HG02678 (cell line): ENCODE results near the gene LRBA.
"Not testable (repeated sequence)": the region's sequence is repeated elsewhere in the genome, so short reads cannot be mapped to it uniquely, and the experiment has no call there.

Experiments used
- ATAC-seq: cut with Tn5 transposase; IDR thresholded peaks from one replicate; pipeline ENCODE4 v1.9.1; 2021; ENCODE audit warnings: mild to moderate bottlenecking, moderate library complexity; ENCODE audit not compliant: unreplicated experiment

Gene LRBA

DNA sequence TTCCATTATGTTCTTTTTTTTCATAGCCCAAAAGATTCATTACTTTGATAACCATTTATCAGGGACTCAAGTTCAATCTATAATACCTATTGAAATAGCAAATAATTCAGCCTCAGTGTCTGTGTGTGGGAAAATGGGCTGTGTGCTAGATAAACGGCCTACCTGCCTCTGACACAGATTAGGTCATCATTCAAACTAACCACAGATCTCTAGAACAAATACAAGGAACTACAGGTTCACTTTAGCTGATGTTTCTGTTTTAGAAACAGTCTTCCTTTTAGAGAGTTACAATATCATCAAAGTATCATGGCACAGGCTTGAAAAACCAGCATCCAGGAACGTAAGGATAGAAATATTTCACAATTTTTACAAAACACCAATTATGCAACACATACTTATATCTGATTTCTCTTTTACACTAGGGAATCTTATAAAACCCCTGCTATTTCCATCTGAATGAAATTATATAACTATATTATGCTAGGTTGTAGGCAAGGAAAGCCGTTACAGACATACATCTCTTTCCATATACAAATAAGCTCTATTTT is 489.7 kb downstream of the LRBA start:
- ATAC-seq, result no peak

DNA sequence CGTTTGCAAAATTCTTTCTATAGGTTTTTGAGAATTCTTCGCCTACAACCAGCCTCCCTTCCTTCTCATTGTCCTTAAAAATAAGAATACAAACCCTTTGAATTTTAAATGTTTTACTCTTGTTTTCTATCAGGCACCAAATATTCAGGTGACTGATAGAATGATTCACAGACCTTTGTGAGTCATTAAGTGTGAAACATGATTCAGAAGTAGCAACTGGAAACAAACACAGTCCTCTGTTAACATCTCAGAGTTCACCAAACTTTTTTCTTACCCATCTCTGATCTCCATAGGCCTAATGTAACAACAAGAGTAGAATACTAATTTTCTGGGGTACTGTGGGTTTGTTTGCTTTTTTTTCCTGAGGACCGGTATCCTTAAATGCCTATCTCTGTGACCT is 496.5 kb downstream of the LRBA start:
- ATAC-seq, result no peak

DNA sequence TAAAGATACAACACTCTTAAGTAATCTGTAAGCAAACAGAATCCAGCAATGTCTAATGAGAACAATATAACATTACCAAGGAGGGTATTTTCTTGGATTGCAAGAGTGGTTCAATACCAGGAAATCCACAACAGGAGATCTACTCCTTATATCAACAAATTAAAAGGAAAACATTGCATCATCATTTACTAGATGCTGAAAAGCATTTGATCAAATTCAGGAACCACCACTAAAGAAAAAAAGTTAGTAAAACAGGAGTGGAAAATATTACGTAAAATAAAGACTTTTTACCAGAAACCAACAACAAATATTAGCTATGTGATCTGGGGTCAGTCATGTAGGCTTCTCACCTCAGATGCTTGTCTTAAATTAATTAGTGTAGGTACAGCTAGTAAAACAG is 499.9 kb downstream of the LRBA start:
- no peak for ATAC-seq

DNA sequence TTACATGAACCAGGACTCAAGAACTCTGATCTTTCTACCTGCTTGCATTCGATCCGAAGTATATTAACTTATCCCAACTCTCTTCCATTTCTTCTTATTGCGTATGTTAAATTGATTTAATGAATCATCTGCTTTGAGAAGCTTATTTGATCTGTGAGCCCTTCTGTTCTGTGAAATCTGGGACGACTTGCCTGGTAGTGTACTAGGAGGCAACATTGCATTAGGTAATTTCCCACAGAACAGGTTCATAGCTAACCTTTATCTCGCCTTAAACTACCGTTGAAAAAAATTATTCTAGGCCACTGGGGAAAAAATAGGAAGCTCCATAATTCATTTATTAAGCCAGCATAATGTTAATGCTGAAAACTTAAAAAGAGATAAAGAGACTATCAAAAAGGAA is 500.4 kb downstream of the LRBA start:
- ATAC-seq, result no peak

DNA sequence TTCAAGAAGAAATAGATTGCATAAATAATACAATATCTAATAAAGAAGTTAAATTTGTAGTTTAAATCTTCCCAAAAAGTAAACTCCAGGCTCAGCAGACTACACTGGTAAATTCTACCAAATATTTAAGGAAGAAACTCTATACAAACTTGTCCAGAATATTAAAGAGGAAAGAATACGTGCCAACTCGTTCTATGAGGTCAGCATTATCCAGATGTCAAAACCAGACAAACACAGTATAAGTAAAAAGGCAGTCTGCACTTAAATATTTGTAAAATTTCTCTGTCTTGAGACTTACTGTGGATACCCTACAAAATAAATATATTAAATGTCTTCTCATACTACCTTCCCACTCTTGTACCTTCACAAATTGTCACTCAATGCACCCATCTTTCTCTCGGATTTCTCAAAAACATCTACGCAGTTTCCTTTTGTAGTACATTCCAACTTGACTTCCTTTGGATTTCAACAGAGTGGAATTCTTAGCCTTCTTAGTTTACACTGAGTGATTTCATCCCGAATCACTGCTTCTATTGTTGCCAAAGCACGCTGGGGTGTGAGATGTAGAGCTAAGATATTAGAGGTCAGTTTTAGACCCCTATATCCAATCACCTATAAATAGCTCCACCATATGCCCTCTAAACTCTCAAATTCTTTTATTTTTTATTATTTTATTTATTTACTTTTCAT is 504.8 kb downstream of the LRBA start:
- no peak for ATAC-seq

DNA sequence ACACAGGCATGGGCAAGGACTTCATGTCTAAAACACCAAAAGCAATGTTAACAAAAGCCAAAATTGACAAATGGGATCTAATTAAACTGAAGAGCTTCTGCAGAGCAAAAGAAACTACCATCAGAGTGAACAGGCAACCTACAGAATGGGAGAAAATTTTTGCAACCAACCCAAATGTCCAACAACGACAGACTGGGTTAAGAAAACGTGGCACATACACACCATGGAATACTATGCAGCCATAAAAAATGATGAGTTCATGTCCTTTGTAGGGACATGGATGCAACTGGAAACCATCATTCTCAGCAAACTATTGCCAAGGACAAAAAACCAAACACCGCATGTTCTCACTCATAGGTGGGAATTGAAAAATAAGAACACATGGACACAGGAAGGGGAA is 507.4 kb downstream of the LRBA start:
- ATAC-seq, result not testable (repeated sequence)

DNA sequence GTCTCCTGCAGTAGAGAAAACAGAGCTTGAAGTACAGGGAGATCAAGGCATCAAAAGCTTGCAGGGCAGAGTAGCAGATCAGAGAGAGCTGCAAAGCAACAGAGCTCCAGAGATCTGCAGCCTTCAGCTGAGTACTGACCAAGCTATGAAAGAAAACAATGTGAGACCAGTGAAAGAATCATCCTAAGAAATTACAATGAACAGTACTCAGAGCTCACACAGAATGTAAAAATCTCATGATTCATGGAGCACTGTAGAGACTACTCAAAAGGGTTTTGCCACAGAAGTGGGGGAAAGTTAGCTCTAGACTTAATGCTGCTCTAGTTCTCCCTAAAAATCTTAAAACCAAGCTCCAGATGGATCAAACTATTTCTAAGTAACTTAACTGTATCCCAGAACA is 513.1 kb downstream of the LRBA start:
- ATAC-seq, result no peak

DNA sequence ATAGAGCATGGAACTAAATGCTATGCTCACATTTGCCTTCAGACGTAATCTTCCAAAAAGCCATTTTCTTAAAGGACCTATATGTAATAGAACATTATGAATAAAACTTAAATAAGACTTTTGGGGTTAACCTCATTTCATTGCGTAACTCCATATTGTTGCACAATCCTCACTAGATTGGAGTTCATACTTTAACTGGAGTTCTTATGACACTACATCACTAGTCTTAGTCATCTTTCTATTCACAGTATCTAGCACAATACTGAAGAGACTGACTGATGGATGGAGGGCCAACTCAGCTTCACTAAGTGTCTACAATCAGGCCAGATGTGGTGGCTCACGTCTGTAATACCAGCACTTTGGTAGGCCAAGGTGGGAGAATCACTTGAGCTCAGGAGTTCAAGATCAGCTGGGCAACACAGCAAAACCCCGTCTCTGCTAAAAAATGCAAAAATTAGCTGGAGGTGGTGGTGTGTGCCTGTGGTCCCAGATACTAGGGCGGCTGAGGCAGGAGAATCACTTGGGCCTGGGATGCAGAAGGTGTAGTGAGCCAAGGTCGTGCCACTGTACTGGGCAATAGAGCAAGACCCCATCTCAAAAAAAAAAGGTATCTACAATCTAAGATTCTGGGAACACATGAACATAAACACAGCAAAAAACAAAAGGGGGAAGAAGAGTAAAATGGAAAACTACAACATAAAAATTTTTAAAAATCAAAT is 513.9 kb downstream of the LRBA start:
- no peak for ATAC-seq

DNA sequence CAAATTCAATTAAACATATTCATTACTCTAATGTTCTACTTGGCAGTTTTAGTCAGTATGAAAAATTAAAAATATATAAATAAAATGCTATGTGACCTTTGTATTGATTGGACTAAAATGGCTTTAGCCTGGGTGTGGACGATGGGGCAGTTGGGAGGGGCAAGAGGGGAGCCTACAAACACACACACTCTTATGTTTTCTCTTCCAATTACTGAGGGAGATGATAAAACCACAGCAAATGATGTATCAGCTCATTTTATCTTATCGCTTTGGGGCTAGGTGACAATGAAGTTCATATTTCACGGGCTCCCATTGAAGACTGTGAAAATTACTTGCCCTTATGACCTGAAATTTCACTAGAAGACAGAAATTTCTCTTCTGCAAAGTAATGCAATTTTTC is 517.5 kb downstream of the LRBA start:
- no peak for ATAC-seq

DNA sequence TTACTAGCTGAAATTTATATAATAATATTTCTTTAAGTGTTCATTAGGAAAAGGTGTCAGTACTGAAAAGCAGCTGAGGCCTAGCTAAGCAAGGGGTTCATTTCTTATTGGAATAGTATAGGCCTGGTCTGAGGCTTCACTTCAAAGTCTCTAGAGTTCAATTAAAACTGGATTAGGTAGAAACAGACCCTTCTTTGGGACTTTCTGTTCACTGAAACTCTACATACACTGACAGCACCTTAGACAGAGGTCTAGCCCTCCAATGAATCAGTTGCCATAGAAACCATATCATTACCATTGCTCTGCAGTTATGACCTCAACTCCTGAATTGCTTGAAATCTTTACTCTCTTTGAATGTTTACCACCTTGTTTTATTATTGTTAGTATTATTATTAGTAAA is 519.5 kb downstream of the LRBA start:
- ATAC-seq, result no peak

DNA sequence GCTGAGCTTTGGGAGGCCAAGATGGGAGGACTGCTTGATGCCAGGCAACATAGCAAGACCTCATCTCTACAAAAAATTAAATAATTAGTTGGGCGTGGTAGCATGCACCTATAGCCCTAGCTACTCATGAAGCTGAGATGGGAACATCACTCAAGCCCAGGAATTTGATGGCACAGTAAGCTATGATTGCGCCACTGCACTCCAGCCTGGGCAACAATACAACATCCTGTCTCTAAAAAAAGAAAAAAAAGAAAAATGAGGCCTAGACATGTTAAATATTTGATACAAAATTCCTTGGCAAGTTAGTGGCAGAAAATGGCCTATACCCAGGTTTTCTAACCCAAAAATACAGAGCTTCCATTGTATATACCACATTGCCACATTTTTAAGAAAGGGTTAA is 521.2 kb downstream of the LRBA start:
- ATAC-seq, result no peak

DNA sequence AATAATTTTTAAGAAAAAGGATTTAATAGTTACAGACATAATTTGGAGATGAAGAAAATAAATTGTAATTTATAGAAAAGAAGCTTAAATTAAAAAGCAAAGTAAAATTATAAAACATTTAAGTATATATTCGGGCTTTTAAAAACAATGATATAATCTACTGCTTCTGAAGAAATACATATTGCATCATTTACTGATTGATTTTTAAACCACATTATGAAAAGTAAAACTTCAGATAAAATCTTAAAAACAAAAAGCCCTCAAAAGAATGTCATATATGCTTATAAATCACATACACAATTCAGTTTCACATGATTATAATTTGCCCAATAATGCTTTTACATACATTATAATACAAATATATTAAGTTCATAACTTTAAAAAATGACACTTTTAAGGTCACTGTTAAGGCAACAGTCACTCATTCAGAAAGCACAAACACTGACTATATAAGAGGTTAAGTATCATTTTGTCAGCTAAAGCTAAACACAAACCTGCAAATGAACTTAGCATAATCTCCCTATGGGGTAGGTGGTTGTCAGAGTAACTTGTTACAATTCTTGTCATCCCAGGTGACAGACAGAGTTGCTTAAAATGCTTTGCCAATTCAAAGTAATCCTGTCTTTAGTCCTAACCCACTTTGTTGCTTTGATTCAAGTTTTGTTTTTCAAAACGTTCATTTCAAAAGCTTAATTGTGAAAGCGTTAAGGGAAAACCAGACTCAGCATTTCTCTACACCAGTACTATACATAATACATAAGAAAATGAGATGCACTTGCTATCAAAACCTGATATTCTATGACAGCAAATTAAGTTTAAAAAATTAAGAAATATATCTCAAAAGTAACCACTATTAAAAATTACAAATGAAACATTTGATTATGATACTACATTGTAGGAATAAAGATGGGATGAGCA is 523.7 kb downstream of the LRBA start:
- no peak for ATAC-seq

DNA sequence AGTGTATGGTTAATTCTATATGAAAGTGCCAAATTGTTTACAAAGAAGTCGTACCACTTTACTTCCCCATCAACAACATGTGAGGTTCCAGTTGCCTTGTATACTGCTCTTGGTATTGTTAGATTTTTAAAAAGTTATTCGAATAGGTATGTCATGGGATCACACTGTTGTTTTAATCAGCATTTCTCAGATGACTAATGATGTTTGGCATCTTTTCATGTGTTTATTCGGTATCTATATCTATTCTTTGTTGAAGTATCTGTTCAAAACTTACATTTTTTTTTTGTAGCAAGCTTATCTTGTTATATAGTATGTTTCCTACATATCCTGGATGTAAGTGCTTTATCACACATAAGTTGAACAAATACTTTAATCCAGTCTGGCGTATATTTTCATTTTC is 532.5 kb downstream of the LRBA start:
- no peak for ATAC-seq

DNA sequence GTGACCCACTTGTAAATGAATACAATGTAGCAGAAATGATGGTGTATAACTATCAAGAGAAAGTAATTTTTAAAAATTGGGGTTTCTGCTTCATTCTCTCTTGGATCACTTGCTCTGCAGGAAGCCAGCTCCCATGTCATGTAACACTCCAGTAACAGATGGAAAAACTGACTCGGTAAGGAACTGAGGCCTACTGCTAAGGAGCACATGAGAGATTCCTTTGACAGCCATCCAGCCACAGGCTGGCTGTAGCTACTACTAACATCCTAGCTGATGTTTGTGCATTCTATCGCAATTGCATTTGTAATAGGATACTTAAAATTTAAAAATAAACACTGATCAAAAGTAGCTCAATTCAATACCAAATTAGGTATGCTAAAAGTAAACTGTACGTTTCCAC is 535.4 kb downstream of the LRBA start:
- ATAC-seq, result no peak

DNA sequence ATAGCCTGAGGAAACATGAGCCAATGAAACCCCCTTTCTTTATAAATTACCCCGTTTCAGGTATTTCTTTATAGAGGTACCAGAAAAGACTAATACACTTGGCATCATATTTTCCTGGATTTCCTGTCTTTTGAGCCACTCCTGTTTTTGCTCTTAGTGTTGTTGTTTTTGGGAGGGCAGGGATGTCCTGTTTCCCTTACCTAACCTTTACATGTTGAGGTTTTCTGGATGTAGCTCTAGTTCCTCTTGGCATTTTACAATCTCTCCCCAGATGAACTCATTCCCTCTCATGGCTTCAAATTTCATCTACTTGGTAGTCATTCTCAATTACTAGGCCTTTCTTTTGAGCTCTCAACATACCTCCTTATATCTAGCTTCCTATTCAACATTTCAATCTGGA is 537.2 kb downstream of the LRBA start:
- ATAC-seq, result no peak

DNA sequence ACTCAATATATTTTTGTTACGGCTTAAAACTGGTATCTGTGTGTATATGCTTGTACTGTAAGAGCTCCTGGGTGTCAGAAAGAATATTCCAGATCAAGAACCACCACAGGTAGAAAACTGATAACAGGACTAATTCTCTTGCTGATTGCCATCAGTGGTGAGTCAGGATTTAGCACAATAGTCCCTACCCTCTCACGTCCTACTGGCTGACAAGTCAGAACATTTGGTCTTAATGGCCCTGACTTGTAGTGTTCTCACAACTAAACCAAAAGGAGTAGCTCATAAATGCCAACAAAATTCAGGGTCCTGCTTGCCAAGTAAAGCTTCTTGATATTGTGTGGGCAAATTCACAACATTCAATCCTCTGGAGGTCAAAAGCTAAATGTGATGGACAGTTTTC is 538.3 kb downstream of the LRBA start:
- no peak for ATAC-seq

DNA sequence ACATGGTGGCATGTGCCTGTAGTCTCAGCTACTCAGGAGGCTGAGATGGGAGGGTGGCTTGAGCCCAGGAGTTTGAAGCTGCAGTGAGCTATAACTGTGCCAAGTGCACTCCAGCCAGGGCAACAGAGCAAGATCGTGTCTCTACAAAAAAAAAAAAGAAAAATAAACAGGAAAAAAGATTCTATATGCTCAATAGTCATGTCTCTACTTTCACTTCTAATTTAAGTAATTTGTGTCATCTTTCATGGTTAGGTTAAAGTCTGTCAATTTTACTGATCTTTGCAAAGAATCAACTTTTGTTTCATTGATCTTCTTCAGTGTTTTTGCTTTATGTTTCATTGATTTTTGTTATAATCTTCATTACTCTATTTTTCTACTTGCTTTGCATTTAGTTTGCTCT is 539.3 kb downstream of the LRBA start:
- ATAC-seq, result no peak

DNA sequence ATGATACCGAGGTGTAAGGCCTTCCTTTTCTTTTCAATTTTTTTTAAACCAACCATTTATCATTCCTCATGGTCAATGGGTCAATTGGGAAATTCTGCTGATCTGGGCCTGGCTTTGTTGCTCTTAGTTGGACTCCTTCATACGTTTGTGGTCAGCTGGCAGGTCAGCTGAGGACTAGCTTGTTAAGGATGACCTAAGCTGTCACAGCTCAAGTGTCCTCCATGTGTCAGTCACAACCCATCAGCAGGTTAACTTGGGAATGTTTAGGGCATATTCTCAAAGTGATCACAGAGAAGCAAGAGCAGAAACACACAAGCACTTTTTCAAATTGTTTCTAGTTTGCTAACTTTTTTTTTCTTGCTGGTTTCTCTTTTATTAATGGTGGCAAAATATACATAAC is 550.6 kb downstream of the LRBA start:
- no peak for ATAC-seq

DNA sequence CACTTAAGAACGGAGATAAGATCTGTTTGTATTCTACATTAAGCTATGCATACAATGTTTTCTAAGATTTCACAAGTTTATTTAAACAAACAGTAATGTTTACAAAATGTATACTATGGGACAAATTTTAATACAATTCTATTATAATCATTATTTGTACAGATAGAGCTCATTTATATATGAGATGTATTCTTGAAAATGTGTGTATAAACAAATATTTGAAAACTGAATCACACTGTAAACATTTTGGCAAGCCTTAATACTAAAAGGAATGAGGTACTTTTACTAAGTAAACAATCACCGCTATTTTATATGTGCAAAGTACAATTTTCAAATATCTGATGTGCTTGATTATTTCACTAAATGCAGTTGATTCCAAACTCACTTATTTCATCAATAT is 552.3 kb downstream of the LRBA start:
- no peak for ATAC-seq

DNA sequence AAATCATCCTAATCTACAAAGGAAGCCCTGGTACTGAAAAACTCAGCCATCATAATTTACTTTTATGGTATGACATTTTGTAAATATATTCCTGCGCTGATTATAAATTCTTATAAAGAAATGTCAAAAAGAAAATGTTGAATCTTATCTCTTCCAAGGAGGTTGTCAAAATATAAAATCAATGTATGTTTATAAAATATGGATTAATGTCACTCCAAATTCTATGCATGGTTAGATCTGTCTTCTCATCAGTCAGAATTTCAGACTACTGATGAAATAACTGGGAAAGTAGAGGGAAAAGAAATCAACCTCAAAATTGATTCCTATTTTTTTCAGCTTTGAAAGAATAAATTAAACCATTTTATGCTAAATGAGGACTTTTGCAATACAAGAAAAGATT is 553.1 kb downstream of the LRBA start:
- no peak for ATAC-seq

DNA sequence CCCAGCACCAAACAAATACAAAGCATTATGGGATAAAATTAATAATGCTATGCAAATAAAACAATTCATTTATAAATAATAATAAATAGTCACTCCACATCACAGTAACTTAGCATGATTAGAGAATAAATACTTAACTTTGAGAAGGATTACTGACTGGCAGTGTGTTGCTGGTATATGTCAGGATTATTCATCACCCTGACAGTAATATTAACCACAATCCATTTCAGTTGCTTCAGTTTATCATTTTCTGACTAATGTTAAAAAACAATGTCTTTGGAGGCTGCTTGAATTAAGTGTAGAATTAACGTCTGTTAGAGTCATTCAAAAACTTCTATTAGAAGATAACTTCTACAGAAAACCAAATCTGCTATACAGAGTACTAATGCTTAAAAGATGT is 557.3 kb downstream of the LRBA start:
- ATAC-seq, result no peak

DNA sequence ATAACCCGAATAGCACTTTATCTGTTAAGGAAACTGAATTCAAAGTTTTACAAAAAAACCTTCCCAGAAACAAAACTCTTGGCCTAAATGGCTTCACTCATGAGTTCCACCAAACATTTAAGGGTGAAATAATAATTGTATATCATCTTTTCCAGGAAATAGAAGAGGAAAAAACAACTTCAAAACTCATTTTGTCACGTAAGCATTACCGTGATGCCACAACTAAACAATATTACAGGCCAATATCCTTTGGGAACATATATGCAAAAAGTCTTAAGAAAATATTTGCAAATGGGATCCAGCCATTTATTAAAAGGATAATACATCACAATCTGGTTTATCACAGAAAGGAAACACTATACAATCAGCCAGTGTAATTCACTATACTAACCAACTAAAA is 563.2 kb downstream of the LRBA start:
- ATAC-seq, result no peak
